Type B pancreatic cell (in vitro differentiated cells): ENCODE measurements around the gene AHCYL1. TPM values are rescaled to one million over a fixed set of nuclear protein-coding genes. Genes with fewer than 3 reads are reported as not detected.

Experiments used
- DNase-seq: peaks from one replicate; pipeline ENCODE4 v3.0.0; 2021; ENCODE audit warnings: mixed read lengths; ENCODE audit not compliant: unreplicated experiment; ENCODE audit errors: extremely low spot score
- H3K27ac Mint-ChIP-seq: 2 replicates; pipeline ENCODE4 v1.8.0; 2021; ENCODE audit warnings: mild to moderate bottlenecking, mixed read lengths
- H3K27me3 Mint-ChIP-seq: 2 replicates; pipeline ENCODE4 v1.8.0; 2021; ENCODE audit warnings: mixed read lengths
- H3K36me3 Mint-ChIP-seq: 2 replicates; pipeline ENCODE4 v1.8.0; 2021; ENCODE audit warnings: mixed read lengths
- H3K4me1 Mint-ChIP-seq: one replicate; pipeline ENCODE4 v1.8.0; 2021; ENCODE audit warnings: mixed read lengths; ENCODE audit not compliant: unreplicated experiment
- H3K4me3 Mint-ChIP-seq: 2 replicates; pipeline ENCODE4 v1.8.0; 2021; ENCODE audit warnings: mild to moderate bottlenecking, mixed read lengths
- H3K9me3 Mint-ChIP-seq: 2 replicates; pipeline ENCODE4 v1.8.0; 2021; ENCODE audit warnings: mixed read lengths
- total RNA-seq: library from RNA; stranded (reverse); gene quantifications from 2 replicates; pipeline ENCODE4 v1.2.1, GENCODE V29; 2021; ENCODE audit warnings: low replicate concordance
- TF ChIP-seq, protein P1 (sequence below): fragments of 200-600 bp; sonication (generic); conservative IDR thresholded peaks from 2 replicates; pipeline ENCODE4 v1.5.0; 2021; ENCODE audit warnings: antibody characterized with exemption, mild to moderate bottlenecking

Gene AHCYL1
- total RNA-seq, 1 donor from 2014 or later: 87.1 TPM

DNA sequence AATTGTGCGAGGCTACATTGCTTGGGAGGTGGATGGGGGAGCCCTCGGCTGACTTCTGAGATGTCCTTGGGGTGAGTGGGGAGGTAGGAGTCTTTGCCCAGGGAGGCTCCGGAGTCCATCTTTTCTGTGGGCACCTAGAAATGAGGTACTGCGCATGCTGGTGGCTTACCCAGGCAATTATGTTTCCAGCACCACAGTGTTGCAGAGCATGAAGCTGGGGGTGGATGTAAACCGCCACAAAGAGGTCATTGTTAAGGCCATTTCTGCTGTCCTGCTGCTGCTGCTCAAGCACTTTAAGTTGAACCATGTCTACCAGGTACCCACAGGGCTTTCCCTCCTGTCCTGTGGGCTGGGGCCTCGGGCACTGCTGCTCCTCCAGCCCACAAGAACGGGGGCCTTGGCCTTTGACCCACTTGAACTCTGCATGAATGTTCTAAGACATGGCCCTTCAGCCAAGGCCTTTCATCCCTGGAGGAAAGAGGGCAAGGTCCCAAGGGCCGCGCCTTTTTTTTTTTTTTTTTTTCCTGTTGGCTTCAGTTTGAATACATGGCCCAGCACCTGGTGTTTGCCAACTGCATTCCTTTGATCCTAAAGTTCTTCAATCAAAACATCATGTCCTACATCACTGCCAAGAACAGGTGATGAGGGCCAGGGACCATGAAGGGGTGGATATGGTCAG, 64.5 kb downstream of the AHCYL1 start:
- Mint-ChIP-seq H3K4me3 (no peak overlapping the region), H3K9me3 (no peaks in the 10 kb centered on the region), H3K4me1 (peaks cover 14% of the 10 kb centered on the region), H3K27me3 (no peaks in the 10 kb centered on the region), H3K27ac (no peak overlapping the region), H3K36me3 (peaks cover 40% of the 10 kb centered on the region)
- no peak for DNase-seq
- TF ChIP-seq, protein P1, sequence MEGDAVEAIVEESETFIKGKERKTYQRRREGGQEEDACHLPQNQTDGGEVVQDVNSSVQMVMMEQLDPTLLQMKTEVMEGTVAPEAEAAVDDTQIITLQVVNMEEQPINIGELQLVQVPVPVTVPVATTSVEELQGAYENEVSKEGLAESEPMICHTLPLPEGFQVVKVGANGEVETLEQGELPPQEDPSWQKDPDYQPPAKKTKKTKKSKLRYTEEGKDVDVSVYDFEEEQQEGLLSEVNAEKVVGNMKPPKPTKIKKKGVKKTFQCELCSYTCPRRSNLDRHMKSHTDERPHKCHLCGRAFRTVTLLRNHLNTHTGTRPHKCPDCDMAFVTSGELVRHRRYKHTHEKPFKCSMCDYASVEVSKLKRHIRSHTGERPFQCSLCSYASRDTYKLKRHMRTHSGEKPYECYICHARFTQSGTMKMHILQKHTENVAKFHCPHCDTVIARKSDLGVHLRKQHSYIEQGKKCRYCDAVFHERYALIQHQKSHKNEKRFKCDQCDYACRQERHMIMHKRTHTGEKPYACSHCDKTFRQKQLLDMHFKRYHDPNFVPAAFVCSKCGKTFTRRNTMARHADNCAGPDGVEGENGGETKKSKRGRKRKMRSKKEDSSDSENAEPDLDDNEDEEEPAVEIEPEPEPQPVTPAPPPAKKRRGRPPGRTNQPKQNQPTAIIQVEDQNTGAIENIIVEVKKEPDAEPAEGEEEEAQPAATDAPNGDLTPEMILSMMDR: no peak

DNA sequence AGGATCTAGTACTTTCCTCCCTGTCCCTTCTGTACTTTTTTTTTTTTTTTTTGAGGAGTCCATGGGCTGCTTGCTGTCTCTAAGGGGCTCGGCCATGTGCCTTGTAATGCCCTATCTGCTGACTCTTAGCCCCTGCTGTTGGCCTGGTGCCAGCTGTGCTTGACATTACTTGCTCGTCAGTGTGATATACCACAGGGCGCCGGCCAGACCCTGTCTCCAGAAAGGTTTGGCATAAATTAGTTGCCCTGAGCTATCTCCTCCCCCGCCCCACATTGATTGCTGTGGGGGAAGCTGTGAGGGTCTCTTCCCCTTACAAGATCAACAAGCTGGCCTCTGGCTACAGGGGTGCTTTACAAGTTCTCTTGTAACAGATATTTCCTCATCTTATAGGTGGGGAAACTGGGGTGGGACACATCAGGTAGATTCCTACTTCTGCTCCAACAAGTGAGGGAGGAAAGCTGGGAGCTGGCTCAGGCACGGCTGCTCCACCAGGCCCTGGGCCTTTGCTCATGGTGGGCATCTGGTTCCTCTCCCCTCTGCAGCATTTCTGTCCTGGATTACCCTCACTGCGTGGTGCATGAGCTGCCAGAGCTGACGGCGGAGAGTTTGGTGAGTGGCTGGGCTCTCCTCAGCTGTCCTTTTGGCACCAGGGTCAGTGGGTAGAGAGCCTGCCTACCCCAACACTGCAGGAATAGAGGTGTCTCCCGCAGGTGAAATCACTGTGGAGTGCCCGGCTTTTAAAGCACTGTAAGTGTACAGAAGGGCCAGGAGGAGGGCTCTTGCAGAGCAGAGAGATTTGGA, 65.4 kb downstream of the AHCYL1 start:
- no peak for DNase-seq
- Mint-ChIP-seq H3K27me3 (no peaks in the 10 kb centered on the region), H3K9me3 (no peaks in the 10 kb centered on the region), H3K4me1 (peaks cover 15% of the 10 kb centered on the region), H3K27ac (no peak overlapping the region), H3K4me3 (no peak overlapping the region), H3K36me3 (peaks cover 39% of the 10 kb centered on the region)
- TF ChIP-seq, protein P1: no peak

DNA sequence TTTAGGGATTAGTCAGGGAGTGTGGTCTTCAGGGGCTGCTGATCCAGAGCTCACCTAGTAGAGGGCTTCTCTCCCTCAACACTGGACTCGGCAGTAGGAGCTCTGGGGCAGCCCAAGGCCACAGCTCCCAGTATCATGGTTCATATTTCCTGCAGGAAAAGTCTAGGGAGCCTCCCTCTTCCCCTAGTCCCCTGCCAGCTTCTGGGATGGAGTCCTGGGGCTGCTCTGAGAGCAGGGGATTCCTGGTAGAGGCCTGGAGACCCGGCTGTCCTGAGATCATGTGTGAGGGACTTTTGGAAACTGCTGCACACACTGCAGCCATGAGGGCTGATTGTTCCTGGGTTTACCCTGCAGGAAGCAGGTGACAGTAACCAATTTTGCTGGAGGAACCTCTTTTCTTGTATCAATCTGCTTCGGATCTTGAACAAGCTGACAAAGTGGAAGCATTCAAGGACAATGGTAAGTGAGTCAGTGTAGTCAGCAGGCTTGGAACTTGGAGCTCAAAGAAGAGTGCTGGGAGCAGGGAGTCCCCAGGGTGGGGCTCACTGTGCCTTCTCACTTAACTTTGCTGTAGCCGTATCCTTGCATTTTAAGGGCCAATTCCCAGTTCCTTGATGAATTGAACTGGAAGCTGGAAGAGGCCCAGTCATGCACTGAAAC, 66.2 kb downstream of the AHCYL1 start:
- TF ChIP-seq, protein P1: no peak
- no peak overlapping the region for H3K27ac Mint-ChIP-seq
- peaks cover 42% of the 10 kb centered on the region for H3K36me3 Mint-ChIP-seq
- H3K27me3 Mint-ChIP-seq: no peaks in the 10 kb centered on the region
- DNase-seq: no peak
- H3K4me3 Mint-ChIP-seq: no peak overlapping the region
- H3K4me1 Mint-ChIP-seq: peaks cover 19% of the 10 kb centered on the region
- H3K9me3 Mint-ChIP-seq: no peaks in the 10 kb centered on the region

DNA sequence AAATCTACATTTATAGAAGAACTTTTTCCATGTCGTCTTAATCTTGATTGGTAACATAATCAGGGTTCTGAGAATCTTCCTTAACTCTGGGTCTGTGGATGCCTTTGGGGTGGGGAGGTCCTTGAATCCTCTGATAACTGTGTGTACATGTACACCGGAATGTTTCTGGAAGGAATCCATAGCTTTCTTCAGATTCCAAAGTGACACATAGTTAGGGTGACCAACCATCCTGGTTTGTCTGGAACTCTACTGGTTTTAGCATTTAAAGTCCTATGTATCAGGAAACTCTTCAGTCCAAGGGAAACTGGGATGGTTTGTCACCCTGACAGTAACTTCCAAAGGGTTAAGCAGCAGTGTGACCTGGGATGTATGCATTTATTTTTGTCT, 66.7 kb downstream of the AHCYL1 start:
- Mint-ChIP-seq H3K4me1 (peaks cover 20% of the 10 kb centered on the region), H3K27ac (no peak overlapping the region), H3K27me3 (no peaks in the 10 kb centered on the region), H3K9me3 (no peaks in the 10 kb centered on the region), H3K4me3 (no peak overlapping the region), H3K36me3 (peaks cover 44% of the 10 kb centered on the region)
- DNase-seq: no peak
- TF ChIP-seq, protein P1: no peak

DNA sequence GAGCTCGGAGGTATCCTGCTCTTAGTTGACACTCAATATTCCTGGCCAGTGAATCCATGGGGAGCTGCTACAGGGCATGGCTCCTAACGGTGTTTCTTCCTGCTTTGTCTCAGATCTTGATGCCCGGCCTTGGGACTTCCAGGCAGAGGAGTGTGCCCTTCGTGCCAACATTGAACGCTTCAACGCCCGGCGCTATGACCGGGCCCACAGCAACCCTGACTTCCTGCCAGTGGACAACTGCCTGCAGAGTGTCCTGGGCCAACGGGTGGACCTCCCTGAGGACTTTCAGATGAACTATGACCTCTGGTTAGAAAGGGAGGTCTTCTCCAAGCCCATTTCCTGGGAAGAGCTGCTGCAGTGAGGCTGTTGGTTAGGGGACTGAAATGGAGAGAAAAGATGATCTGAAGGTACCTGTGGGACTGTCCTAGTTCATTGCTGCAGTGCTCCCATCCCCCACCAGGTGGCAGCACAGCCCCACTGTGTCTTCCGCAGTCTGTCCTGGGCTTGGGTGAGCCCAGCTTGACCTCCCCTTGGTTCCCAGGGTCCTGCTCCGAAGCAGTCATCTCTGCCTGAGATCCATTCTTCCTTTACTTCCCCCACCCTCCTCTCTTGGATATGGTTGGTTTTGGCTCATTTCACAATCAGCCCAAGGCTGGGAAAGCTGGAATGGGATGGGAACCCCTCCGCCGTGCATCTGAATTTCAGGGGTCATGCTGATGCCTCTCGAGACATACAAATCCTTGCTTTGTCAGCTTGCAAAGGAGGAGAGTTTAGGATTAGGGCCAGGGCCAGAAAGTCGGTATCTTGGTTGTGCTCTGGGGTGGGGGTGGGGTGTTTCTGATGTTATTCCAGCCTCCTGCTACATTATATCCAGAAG, 69.2 kb downstream of the AHCYL1 start:
- Mint-ChIP-seq H3K4me3 (no peak overlapping the region), H3K27me3 (no peaks in the 10 kb centered on the region), H3K4me1 (peaks cover 35% of the 10 kb centered on the region), H3K27ac (no peak overlapping the region), H3K9me3 (no peaks in the 10 kb centered on the region), H3K36me3 (peaks cover 31% of the 10 kb centered on the region)
- TF ChIP-seq, protein P1: peak; percentile 98
- no peak for DNase-seq
